OCI-LY7 (cell line): ENCODE data around the gene ARHGAP18.

Experiments used
- CTCF ChIP-seq: fragments of 200-600 bp; sonication (generic); conservative IDR thresholded peaks from 2 replicates; pipeline ENCODE4 v1.5.1; 2014; ENCODE audit warnings: mild to moderate bottlenecking, antibody characterized with exemption, low read length, moderate library complexity, mixed read lengths
- EZH2phosphoT487 ChIP-seq: fragments of 200-600 bp; sonication (generic); IDR thresholded peaks from 2 replicates; pipeline ENCODE4 v1.6.1; 2018; ENCODE audit warnings: low read depth, borderline replicate concordance, mild to moderate bottlenecking, mixed run types, antibody characterized with exemption, low read length, moderate library complexity, mixed read lengths

GRCh38 chr6:129691709-129692108, 18.3 kb downstream of the ARHGAP18 start:
- TF ChIP-seq CTCF (no peak), EZH2phosphoT487 (no peak)
